ENCODE measurements around the gene PTTG1. TPM values are rescaled to one million over a fixed set of nuclear protein-coding genes. Genes with fewer than 3 reads are reported as not detected.
A peak's percentile ranks its signal among the peaks of the same experiment; 100 is the strongest.

Gene PTTG1
- total RNA-seq, 1 donor from 2014 or later = 5.6 TPM

DNA sequence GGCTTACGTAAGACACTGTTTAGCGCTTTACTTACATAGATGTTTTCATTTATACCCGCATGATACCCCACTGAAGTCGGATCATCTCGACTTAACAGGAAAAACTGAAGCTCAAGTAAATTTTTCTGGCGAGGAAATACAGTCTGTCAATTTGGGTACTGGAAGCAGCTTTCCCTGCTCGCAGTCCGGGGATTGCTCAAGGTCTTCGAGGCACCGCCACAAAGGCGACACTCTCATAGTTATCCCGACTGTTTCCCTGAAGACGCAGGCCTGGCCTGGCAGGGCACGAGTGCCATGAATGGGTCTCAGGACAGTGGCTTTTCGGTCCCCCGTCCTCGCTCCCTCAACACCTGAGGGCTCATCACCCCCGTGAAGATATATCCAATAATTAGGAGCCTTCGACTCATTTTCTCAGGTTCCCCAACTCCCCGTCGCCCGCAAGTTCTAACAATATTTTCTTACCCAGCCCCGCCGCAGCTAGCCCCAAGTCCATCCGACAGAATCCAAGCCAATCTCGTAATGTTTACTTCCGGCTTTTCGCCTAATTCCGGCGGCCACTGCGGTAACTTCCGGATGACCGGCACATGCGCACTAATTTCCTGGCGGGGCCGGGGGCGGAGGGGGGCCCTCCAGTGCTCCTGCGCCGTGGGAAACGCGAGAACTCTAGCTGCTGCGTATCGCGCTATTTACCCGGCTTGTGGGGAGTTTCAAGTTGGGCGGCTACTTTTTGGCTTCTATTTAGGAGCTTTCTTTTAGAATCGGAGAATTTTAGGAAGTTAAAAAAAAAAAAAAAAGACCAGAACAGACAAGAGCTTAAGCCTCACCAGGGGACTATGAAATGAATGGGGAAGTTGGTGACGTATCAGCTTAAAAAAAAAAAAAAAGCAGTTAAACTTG, 2.8 kb upstream of the PTTG1 start, which contains the start of gene SLU7:
SLU7 (minus strand) TSS at position 521 of the 897 bp plus-strand sequence. CDS start 3,787 bp downstream, outside the sequence.
- H3K4me1 ChIP-seq = peaks cover 30% of the 10 kb centered on the region
- TF ChIP-seq, protein P1, sequence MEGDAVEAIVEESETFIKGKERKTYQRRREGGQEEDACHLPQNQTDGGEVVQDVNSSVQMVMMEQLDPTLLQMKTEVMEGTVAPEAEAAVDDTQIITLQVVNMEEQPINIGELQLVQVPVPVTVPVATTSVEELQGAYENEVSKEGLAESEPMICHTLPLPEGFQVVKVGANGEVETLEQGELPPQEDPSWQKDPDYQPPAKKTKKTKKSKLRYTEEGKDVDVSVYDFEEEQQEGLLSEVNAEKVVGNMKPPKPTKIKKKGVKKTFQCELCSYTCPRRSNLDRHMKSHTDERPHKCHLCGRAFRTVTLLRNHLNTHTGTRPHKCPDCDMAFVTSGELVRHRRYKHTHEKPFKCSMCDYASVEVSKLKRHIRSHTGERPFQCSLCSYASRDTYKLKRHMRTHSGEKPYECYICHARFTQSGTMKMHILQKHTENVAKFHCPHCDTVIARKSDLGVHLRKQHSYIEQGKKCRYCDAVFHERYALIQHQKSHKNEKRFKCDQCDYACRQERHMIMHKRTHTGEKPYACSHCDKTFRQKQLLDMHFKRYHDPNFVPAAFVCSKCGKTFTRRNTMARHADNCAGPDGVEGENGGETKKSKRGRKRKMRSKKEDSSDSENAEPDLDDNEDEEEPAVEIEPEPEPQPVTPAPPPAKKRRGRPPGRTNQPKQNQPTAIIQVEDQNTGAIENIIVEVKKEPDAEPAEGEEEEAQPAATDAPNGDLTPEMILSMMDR (IDR thresholded peaks at IDR 0.05) = no peak
- H3K36me3 ChIP-seq = peaks cover 16% of the 10 kb centered on the region
- peak within 1 kb of the TSS; percentile 91 for H3K4me3 ChIP-seq
- H3K27ac ChIP-seq = peak within 1 kb of the TSS; percentile 87
- peak; percentile 94 for ATAC-seq
- intact Hi-C loops (cut with DNase I) = no loop called here
- H3K27me3 ChIP-seq = no peaks in the 10 kb centered on the region
- no peaks in the 10 kb centered on the region for H3K9me3 ChIP-seq
- DNase-seq = peak; percentile 96

DNA sequence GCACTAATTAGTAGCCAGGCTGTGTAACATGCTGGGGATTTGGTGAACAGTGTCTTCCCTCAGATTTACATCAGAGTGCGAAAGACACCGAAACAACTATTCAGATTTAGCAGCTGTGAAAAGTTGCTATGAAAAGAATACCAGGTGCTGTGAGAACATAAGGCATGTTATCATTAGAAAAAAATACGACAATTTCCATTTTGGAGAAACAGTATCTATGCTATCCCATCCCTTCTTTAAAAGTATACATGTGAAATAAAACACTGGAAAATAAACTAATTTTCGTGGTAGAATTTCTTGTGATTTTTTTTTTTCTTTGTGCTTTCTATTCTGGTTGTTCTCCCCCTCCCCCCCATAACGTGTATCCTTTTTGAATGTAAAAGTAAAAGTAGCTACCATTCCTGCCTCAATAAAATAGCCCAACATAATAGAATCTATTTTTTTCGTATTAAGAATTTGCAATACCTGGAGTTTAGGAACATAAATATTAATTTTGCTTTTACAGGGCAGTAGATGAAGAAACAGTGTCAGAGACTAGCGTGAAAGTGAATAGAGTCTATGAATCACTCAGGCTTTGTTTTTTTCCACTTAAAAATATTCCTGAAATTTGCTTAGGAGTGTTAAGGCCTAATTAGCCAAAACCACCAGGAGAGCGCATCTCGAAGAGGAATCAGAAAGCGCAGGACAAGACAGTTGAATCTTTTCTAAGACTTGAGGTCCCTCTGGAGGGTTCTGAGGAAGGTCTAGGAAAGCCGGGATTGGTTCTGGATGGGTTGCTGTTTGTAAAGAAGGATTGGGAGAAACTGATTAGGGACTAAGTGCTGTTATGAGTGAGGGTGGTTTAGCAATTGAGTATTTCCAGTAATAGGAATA, 2.0 kb upstream of the PTTG1 start:
- intact Hi-C loops (cut with DNase I) = no loop called here
- peak overlapping the region; percentile 87 for H3K27ac ChIP-seq
- no peak for ATAC-seq

DNA sequence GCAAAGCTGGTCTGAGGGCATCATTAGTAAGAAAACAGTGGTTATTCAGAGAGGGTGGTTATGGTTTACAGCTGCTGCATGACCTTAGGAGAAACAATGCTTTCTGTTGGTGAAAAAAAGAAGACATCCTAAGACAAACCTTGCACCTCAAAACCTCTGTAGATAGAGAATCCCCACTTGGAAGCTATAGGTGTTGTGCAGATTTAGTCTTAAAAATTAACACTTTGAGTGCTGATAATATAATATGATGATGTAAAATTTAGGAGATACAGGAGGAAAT, 1.4 kb upstream of the PTTG1 start:
- Histone ChIP-seq H3K27me3 (no peaks in the 10 kb centered on the region), H3K36me3 (peaks cover 2% of the 10 kb centered on the region), H3K4me1 (peaks cover 26% of the 10 kb centered on the region), H3K9me3 (no peaks in the 10 kb centered on the region), H3K27ac (no peak overlapping the region), H3K4me3 (no peak overlapping the region)
- no peak for DNase-seq
- TF ChIP-seq, protein P1 (IDR thresholded peaks at IDR 0.05) = no peak
- ATAC-seq = no peak
- intact Hi-C loops (cut with DNase I) = no loop called here

More for the DNA sequence above, 2.0 kb upstream of the PTTG1 start:
- H3K9me3 ChIP-seq = no peaks in the 10 kb centered on the region
- TF ChIP-seq, protein P1 (IDR thresholded peaks at IDR 0.05) = no peak
- peak overlapping the region; percentile 91 for H3K4me3 ChIP-seq
- DNase-seq = no peak
- H3K36me3 ChIP-seq = peaks cover 7% of the 10 kb centered on the region
- no peaks in the 10 kb centered on the region for H3K27me3 ChIP-seq
- H3K4me1 ChIP-seq = peaks cover 30% of the 10 kb centered on the region

DNA sequence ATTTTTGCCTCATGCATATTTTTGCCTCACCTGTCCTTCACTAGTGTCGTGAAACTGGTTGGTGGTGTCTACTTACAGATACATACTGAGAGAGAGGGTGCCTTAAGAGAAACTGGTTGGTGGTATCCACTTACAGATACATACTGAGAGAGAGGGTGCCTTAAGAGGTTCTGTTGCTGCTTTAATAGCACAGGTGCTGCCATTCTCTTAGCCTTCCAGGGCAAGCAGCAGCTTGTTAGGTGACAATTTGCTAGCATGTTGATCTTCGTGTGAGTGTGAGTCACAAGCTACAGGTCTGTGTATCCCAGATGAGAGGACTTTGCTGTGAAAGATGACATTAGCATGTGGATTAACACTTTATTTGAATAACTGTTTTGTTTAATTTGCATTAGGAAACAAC, 1.4 kb downstream of the PTTG1 start:
- H3K36me3 ChIP-seq = no peaks in the 10 kb centered on the region
- DNase-seq (no peak), ATAC-seq (no peak)
- no peak overlapping the region for H3K4me3 ChIP-seq
- H3K9me3 ChIP-seq = no peaks in the 10 kb centered on the region
- peaks cover 15% of the 10 kb centered on the region for H3K4me1 ChIP-seq
- TF ChIP-seq, protein P1 (IDR thresholded peaks at IDR 0.05) = no peak
- H3K27me3 ChIP-seq = no peaks in the 10 kb centered on the region
- intact Hi-C loops (cut with DNase I) = no loop called here
- no peak overlapping the region for H3K27ac ChIP-seq

DNA sequence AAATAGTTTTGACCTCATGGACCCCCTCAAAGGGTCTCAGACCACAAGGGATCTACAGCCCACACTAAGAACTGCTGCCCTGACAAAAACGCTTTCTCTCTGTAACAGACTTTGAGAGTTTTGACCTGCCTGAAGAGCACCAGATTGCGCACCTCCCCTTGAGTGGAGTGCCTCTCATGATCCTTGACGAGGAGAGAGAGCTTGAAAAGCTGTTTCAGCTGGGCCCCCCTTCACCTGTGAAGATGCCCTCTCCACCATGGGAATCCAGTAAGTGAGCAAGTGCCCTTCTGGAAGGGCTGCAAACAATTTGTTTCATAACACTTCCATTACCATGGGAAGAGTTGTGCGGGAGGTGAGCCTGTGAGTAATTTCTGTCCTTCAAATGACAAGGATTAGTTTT, 6.0 kb downstream of the PTTG1 start:
- H3K27me3 ChIP-seq = no peaks in the 10 kb centered on the region
- peaks cover 5% of the 10 kb centered on the region for H3K4me1 ChIP-seq
- ATAC-seq (peak; percentile 86), DNase-seq (peak; percentile 75)
- H3K4me3 ChIP-seq = no peak overlapping the region
- TF ChIP-seq, protein P1 (IDR thresholded peaks at IDR 0.05) = no peak
- intact Hi-C loops (cut with DNase I) = no loop called here
- no peaks in the 10 kb centered on the region for H3K36me3 ChIP-seq
- no peak overlapping the region for H3K27ac ChIP-seq
- no peaks in the 10 kb centered on the region for H3K9me3 ChIP-seq

All from upper lobe of right lung (tissue), 1 donor.